ENCODE results near the gene RBL2. TPM values are rescaled to one million over a fixed set of nuclear protein-coding genes. Genes with fewer than 3 reads are reported as not detected.

RBL2 gene
- total and polyA plus RNA-seq, 2 donors (not counting 3 experiments of a cell fraction or from before 2014, with no cell fraction given): 22.5 to 30.7 TPM

GRCh38 chr16:53495325-53495724, 61.1 kb downstream of the RBL2 start:
- ChIA-PET CTCF (interaction anchor here (1.1 kb wide), 1 partner anchor 15 kb away, joined by 8 read pairs; no protein-coding TSS in a partner anchor), POLR2A (no interaction called here)
- Histone ChIP-seq H3K4me1 (ENCODE audit: control insufficient read depth, extremely low read depth, insufficient read depth, low read length) (no peaks in the 10 kb centered on the region), H3K4me2 (ENCODE audit: insufficient read depth, low read length) (no peak overlapping the region), H4K20me1 (replicated peaks; ENCODE audit: control insufficient read depth, extremely low read depth, insufficient read depth, low read length) (no peaks in the 10 kb centered on the region), H3K36me3 (ENCODE audit: control insufficient read depth in 2 of 2, extremely low read depth in 1 of 2, insufficient read depth in 2 of 2, low read length in 2 of 2) (peaks cover 20 to 22% of the 10 kb centered on the region in 2 experiments), H2AFZ (ENCODE audit: low read depth, low read length) (no peak overlapping the region), H3K9ac (replicated peaks; ENCODE audit: extremely low read depth, insufficient read depth, low read length) (no peak overlapping the region), H3K79me2 (ENCODE audit: control insufficient read depth, insufficient read depth, low read length) (no peaks in the 10 kb centered on the region), H3K9me1 (replicated peaks; ENCODE audit: control insufficient read depth, extremely low read depth, insufficient read depth, low read length) (no peaks in the 10 kb centered on the region), H3K27ac (ENCODE audit: insufficient read depth, low read depth, low read length) (no peak overlapping the region), H3K4me3 (replicated peaks in 1 of 3; ENCODE audit: insufficient read depth in 1 of 3, low read depth in 1 of 3, low read length in 3 of 3) (no peak overlapping the region), H3K27me3 (ENCODE audit: control insufficient read depth in 2 of 2, insufficient read depth in 2 of 2, low read length in 2 of 2) (no peaks in the 10 kb centered on the region), H3K9me3 (replicated peaks; ENCODE audit: control insufficient read depth, insufficient read depth, low read length) (no peaks in the 10 kb centered on the region)
- TF ChIP-seq MYC (IDR thresholded peaks at IDR 0.05; ENCODE audit: low read depth, low read length) (no peak), POLR2AphosphoS5 (IDR thresholded peaks at IDR 0.05; ENCODE audit: insufficient read depth, low read depth, low read length) (no peak), EZH2 (IDR thresholded peaks at IDR 0.05; ENCODE audit: borderline replicate concordance, low read depth, low read length, severe bottlenecking) (no peak), JUN (IDR thresholded peaks at IDR 0.05; ENCODE audit: borderline replicate concordance, insufficient read depth, insufficient read length, low read depth) (no peak), MAX (IDR thresholded peaks at IDR 0.05; ENCODE audit: insufficient read depth, insufficient read length) (no peak), GATA2 (IDR thresholded peaks at IDR 0.05; ENCODE audit: insufficient read depth, insufficient read length, low read depth, low read length) (no peak), FOS (IDR thresholded peaks at IDR 0.05; ENCODE audit: borderline replicate concordance, insufficient read depth, low read length) (no peak), POLR2A (IDR thresholded peaks at IDR 0.05; ENCODE audit: low read depth, low read length) (no peak), CTCF (IDR thresholded peaks at IDR 0.05; ENCODE audit: extremely low read depth in 1 of 2, insufficient read depth in 1 of 2, low read depth in 1 of 2, low read length in 2 of 2) (no peak)
- intact Hi-C loops (cut with micrococcal nuclease): no loop called here
- dilution Hi-C loops (cut with MboI; ENCODE audit: extremely low pct_ligation_motif_present, low sequenced_read_pairs): no loop called here
- DNase-seq (ENCODE audit: low read depth, low spot score): no peak
- no peak for FAIRE-seq
- no TSS peak for BruUV-seq (replicated peaks)

Measured in endothelial cell of umbilical vein (primary cell).